Suprapubic skin (tissue), 4 donors: ENCODE results near the gene HERC4. TPM values are rescaled to one million over a fixed set of nuclear protein-coding genes. Genes with fewer than 3 reads are reported as not detected.

ENCODE experiments used
- DNase-seq, 2 donors: peaks; one replicate each; pipeline ENCODE4 v3.0.0-alpha.2; 2019; ENCODE audit warnings: low spot score in 2 of 2
- H3K27ac ChIP-seq: fragments of 200-600 bp; sonication (generic); one replicate; pipeline ENCODE4 v1.5.1; 2019
- H3K27me3 ChIP-seq: fragments of 200-600 bp; sonication (generic); one replicate; pipeline ENCODE4 v1.5.1; 2019
- H3K36me3 ChIP-seq: fragments of 200-600 bp; sonication (generic); one replicate; pipeline ENCODE4 v1.5.1; 2019
- H3K4me1 ChIP-seq: fragments of 200-600 bp; sonication (generic); one replicate; pipeline ENCODE4 v1.5.1; 2019
- H3K4me3 ChIP-seq: fragments of 200-600 bp; sonication (generic); one replicate; pipeline ENCODE4 v1.5.1; 2019; ENCODE audit warnings: mild to moderate bottlenecking
- H3K9me3 ChIP-seq: fragments of 200-600 bp; sonication (generic); one replicate; pipeline ENCODE4 v1.5.1; 2019
- EP300 ChIP-seq: sonication (generic); formaldehyde crosslinking; IDR thresholded peaks from one replicate; pipeline ENCODE4 v1.6.1; 2017; ENCODE audit warnings: antibody characterized with exemption
- POLR2A ChIP-seq, 2 donors: fragments of 450-650 bp; IDR thresholded peaks; one replicate each; pipeline ENCODE4 v1.6.1; 2017; ENCODE audit warnings: antibody characterized with exemption in 2 of 2, mild to moderate bottlenecking in 2 of 2, moderate library complexity in 2 of 2
- POLR2AphosphoS5 ChIP-seq, 3 donors: sonication (generic); formaldehyde crosslinking; IDR thresholded peaks; one replicate each; pipeline ENCODE4 v1.6.1; 2017; ENCODE audit warnings: antibody characterized with exemption in 3 of 3
- WGBS: methylation state at CpG from one replicate; pipeline ENCODE4 v1.1.5; 2018; 5-methylcytosine and 5-hydroxymethylcytosine counted together
- total RNA-seq, 4 donors: library from RNA; depleted of rRNA; stranded (reverse); fragments of >200 nt; gene quantifications; one replicate each; pipeline ENCODE4 v1.1.0, GENCODE V29; 2016
- TF ChIP-seq, protein P1 (sequence below), 2 donors: fragments of 200-600 bp in 1 of 2; fragments of 450-650 bp in 1 of 2; sonication (generic) in 1 of 2; IDR thresholded peaks; one replicate each; pipeline ENCODE4 v1.5.1; 2016 to 2019; ENCODE audit warnings: antibody characterized with exemption in 2 of 2, mild to moderate bottlenecking in 1 of 2, moderate library complexity in 1 of 2

The HERC4 gene
- total RNA-seq, 4 donors from 2014 or later, result 25.8 to 92.1 (median 31.4) TPM

DNA sequence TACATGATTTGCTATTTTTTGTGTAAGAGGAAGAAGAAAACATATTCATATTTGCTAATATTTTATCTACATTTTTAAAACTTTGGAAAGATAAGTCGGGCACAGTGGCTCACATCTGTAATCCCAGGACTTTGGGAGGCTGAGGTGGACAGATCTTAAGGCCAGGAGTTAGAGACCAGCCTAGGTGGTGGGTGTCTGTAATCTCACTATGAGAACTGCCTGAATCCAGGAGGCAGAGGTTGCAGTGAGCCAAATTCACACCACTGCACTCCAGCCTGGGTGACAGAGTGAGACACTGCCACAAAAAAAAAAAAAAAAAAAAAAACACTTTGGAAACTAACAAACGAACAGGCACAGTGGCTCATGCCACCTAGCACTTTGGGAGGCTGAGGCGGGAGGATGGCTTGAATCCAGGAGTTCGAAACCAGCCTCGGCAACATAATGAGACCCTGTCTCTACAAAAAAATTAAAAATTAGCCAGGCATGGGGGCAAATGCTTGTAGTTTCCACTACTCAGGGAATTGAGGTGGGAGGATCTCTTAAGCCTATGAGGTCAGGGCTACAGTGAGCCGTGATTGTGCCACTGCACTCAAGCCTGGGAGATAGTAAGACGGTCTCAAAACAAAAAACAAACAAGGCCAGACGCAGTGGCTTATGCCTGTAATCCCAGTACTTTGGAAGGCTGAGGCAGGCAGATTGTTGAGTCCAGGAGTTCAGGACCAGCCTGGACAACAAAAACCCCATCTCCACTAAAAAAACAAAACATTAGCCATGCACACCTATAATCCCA is 25.6 kb downstream of the HERC4 start:
- TF ChIP-seq POLR2AphosphoS5 (IDR thresholded peaks at IDR 0.05) (no peak), POLR2A (IDR thresholded peaks at IDR 0.05) (no peak), EP300 (no peak)
- TF ChIP-seq, protein P1, sequence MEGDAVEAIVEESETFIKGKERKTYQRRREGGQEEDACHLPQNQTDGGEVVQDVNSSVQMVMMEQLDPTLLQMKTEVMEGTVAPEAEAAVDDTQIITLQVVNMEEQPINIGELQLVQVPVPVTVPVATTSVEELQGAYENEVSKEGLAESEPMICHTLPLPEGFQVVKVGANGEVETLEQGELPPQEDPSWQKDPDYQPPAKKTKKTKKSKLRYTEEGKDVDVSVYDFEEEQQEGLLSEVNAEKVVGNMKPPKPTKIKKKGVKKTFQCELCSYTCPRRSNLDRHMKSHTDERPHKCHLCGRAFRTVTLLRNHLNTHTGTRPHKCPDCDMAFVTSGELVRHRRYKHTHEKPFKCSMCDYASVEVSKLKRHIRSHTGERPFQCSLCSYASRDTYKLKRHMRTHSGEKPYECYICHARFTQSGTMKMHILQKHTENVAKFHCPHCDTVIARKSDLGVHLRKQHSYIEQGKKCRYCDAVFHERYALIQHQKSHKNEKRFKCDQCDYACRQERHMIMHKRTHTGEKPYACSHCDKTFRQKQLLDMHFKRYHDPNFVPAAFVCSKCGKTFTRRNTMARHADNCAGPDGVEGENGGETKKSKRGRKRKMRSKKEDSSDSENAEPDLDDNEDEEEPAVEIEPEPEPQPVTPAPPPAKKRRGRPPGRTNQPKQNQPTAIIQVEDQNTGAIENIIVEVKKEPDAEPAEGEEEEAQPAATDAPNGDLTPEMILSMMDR (IDR thresholded peaks at IDR 0.05), result no peak
- WGBS, result 89% methylated on average over 8 of the region's 8 CpGs
- H3K4me3 ChIP-seq, result no peak overlapping the region

DNA sequence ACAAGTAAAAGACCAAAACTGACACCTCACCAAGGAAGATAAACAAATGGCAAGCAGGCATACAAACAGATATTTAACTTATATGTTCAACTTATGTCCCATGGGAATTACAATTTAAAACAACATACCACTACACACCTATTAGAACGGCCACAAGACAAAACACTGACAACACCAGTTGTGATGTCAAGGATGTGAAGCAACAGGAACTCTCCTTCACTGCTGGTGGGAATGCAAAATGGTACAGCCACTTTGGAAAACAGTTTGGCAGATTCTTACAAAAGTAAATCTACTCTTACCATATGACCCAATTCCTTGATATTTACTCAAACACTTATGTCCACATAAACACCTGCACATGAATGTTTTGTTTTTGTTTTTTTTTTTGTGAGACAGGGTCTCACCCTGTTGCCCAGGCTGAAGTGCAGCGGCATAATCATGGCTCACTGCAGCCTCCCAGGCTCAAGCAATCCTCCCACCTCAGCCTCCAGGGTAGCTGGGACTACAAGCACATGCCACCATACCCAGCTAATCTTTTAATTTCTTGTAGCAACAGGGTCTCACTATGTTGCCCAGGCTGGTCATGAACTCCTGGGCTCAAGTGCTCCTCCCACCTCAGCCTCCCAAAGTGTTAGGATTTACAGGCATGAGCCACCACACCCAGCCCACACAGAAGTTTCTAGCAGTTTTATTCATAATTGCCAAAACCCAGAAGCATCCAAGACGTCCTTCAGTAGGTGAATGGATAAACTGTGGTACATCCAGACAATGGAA is 27.3 kb downstream of the HERC4 start:
- Histone ChIP-seq H3K4me1 (peaks cover 7% of the 10 kb centered on the region), H3K36me3 (peaks cover 10% of the 10 kb centered on the region), H3K4me3 (no peak overlapping the region), H3K27me3 (no peaks in the 10 kb centered on the region), H3K9me3 (no peaks in the 10 kb centered on the region), H3K27ac (no peak overlapping the region)
- WGBS, result 87% methylated on average over 3 of the region's 3 CpGs
- DNase-seq, result no peak
- no peak for TF ChIP-seq POLR2A (IDR thresholded peaks at IDR 0.05)
- TF ChIP-seq, protein P1 (IDR thresholded peaks at IDR 0.05), result no peak
- TF ChIP-seq POLR2AphosphoS5 (IDR thresholded peaks at IDR 0.05), result no peak
- no peak for TF ChIP-seq EP300

More for the DNA sequence above, 25.6 kb downstream of the HERC4 start:
- no peaks in the 10 kb centered on the region for H3K27me3 ChIP-seq
- no peak for DNase-seq
- H3K9me3 ChIP-seq, result no peaks in the 10 kb centered on the region
- H3K36me3 ChIP-seq, result peaks cover 5% of the 10 kb centered on the region
- H3K27ac ChIP-seq, result no peak overlapping the region
- H3K4me1 ChIP-seq, result peaks cover 7% of the 10 kb centered on the region

DNA sequence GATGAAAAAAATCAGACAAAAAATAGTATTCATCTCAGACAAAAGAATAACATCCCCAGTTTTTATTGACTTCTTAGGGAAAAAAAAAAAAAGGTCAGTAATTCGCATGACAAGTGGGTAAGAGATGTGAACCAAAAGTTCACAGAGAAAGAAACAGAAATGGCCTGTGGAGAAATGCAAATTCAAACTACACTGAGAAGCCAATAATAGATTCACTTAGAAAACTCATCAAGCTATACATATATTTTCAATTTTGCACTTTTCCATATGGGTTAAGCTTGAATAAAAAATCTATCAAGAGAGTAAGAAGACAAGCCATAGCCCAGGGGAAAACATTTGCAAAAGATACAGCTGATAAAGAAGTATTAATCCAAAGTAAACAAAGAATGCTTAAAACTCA is 28.0 kb downstream of the HERC4 start:
- H3K9me3 ChIP-seq, result no peaks in the 10 kb centered on the region
- no peak overlapping the region for H3K27ac ChIP-seq
- H3K27me3 ChIP-seq, result no peaks in the 10 kb centered on the region
- 100% methylated on average over 1 of the region's 1 CpG for WGBS
- H3K4me1 ChIP-seq, result peaks cover 2% of the 10 kb centered on the region
- no peak overlapping the region for H3K4me3 ChIP-seq
- DNase-seq, result no peak
- H3K36me3 ChIP-seq, result peaks cover 10% of the 10 kb centered on the region
- TF ChIP-seq POLR2A (IDR thresholded peaks at IDR 0.05) (no peak), EP300 (no peak), POLR2AphosphoS5 (IDR thresholded peaks at IDR 0.05) (no peak)
- TF ChIP-seq, protein P1 (IDR thresholded peaks at IDR 0.05), result no peak

DNA sequence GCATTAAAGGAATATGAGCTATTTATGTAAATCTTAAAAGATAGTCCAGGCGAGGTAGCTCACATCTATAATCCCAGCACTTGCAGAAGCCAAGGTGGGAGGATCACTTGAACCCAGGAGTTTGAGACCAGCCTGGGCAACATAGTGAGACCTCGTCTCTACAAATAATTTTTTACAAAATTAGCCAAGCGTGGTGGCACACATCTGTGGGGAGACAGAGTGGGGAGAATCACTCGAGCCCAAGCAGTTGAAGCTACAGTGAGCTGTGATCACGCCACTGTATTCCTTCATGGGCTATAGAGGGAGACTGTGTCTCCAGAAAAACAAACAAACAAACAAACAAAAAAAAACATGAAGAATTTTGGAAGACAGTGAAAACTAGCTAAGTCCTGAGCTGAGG is 28.4 kb downstream of the HERC4 start:
- WGBS, result 93% methylated on average over 5 of the region's 5 CpGs
- no peaks in the 10 kb centered on the region for H3K9me3 ChIP-seq
- no peak for DNase-seq

More for the DNA sequence above, 28.4 kb downstream of the HERC4 start:
- H3K27ac ChIP-seq, result no peak overlapping the region
- H3K4me1 ChIP-seq, result no peaks in the 10 kb centered on the region
- peaks cover 10% of the 10 kb centered on the region for H3K36me3 ChIP-seq
- TF ChIP-seq EP300 (no peak), POLR2AphosphoS5 (IDR thresholded peaks at IDR 0.05) (no peak), POLR2A (IDR thresholded peaks at IDR 0.05) (no peak)
- TF ChIP-seq, protein P1 (IDR thresholded peaks at IDR 0.05), result no peak
- H3K4me3 ChIP-seq, result no peak overlapping the region
- H3K27me3 ChIP-seq, result no peaks in the 10 kb centered on the region
